ENCODE data around the gene TXNDC17.

TXNDC17 gene

GRCh38 chr17:6626616-6627015, 14.2 kb upstream of the TXNDC17 start:
- POLR2A ChIA-PET: no interaction called here
- Histone ChIP-seq H3K27ac (ENCODE audit: extremely low read depth, low read depth, low read length) (no peak overlapping the region), H3K4me1 (ENCODE audit: control insufficient read depth, insufficient read depth, low read length) (no peaks in the 10 kb centered on the region; the same call in 1 of the 2 replicates), H3K4me3 (ENCODE audit: low read depth, low read length) (no peak overlapping the region), H3K9me3 (ENCODE audit: control insufficient read depth, insufficient read depth, low read depth, low read length) (no peaks in the 10 kb centered on the region), H3K36me3 (ENCODE audit: control insufficient read depth in 2 of 2, insufficient read depth in 1 of 2, low read length in 2 of 2) (peaks cover 75 to 94% of the 10 kb centered on the region in 2 experiments)
- CTCF ChIA-PET: no interaction called here
- TF ChIP-seq ZBTB6 (tag by site-specific recombination; IDR thresholded peaks at IDR 0.05): no peak
- TF ChIP-seq ZEB2 (tag by site-specific recombination; IDR thresholded peaks at IDR 0.05): no peak
- TF ChIP-seq HOXA7 (CRISPR knock-in tag; IDR thresholded peaks at IDR 0.05; ENCODE audit: borderline replicate concordance): no peak
- TF ChIP-seq ZNF530 (tag by site-specific recombination; IDR thresholded peaks at IDR 0.05; ENCODE audit: low read depth): no peak
- TF ChIP-seq ZBTB10 (tag by site-specific recombination; IDR thresholded peaks at IDR 0.05): no peak
- TF ChIP-seq ZNF18 (tag by site-specific recombination; IDR thresholded peaks at IDR 0.05): no peak
- TF ChIP-seq ZSCAN5A (tag by site-specific recombination; IDR thresholded peaks at IDR 0.05): no peak
- TF ChIP-seq ZNF701 (tag by site-specific recombination; IDR thresholded peaks at IDR 0.05): no peak
- no peak for TF ChIP-seq ZNF433 (tag by site-specific recombination; IDR thresholded peaks at IDR 0.05; ENCODE audit: low read depth)
- no peak for TF ChIP-seq ZNF146 (tag by site-specific recombination; IDR thresholded peaks at IDR 0.05)
- no peak for TF ChIP-seq ZNF133 (tag by site-specific recombination; IDR thresholded peaks at IDR 0.05)
- no peak for TF ChIP-seq ZNF426 (tag by site-specific recombination; IDR thresholded peaks at IDR 0.05)
- TF ChIP-seq ZFP69B (tag by site-specific recombination; IDR thresholded peaks at IDR 0.05): no peak
- no peak for TF ChIP-seq KLF16 (tag by site-specific recombination; IDR thresholded peaks at IDR 0.05)
- no peak for TF ChIP-seq ZBTB49 (tag by site-specific recombination; IDR thresholded peaks at IDR 0.05; ENCODE audit: low read depth)
- no peak for TF ChIP-seq ZNF280D (tag by site-specific recombination; IDR thresholded peaks at IDR 0.05)
